Measurements from ENCODE around the gene BANP.

DNA sequence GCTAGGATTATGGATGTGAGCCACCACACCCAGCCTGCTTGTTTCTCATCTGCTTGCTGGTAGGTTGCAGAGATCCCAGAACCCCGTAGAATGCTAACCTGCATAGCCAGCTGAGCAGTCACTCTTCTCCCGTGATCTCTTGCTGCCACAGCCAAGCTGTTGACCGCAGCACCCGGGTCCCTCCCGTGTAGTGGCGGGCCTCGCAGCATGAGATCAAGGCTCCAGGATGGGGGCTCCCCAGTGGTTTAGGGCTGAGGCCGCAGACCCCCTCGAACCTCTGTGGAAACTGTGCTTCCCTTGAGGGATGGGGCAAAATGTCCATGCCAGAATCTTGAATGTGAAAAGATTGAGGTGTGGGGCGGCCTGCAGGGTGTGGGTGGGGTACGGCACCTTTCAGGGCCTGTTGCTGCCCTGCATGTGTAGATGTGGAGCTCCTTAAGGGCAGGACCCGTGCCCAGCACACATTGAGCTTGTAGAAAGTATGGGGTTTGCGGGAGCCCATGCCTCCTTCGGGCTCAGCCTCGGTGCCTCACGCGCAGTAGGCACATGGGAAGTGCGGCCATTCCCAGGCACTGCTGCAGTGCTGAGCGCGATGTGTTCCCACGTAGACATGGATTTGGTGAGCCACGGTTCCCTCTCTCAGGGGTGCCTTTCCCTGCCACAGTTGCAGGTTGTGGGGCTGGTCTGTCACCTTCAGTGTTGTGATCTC is 99.9 kb downstream of the BANP start:
- no peak for TF ChIP-seq CTCF (IDR thresholded peaks at IDR 0.05)
- TF ChIP-seq POLR2AphosphoS5 (IDR thresholded peaks at IDR 0.05; ENCODE audit: low read depth, low read length) = no peak
- no peak for TF ChIP-seq REST (IDR thresholded peaks at IDR 0.05; ENCODE audit: insufficient read depth in 1 of 2, low read depth in 2 of 2, low read length in 1 of 2)
